OCI-LY3 (cell line): ENCODE data around the gene FRMD4A.

Experiments used
- H2AFZ ChIP-seq: fragments of 200-600, 300-600 bp; shearing (Covaris generic); 2 replicates; pipeline ENCODE4 v1.6.0; 2014; ENCODE audit warnings: antibody characterized with exemption, low read depth, low read length
- H3K27ac ChIP-seq: fragments of 200-600, 300-600 bp; sonication (generic); 2 replicates; pipeline ENCODE4 v1.5.1; 2014; ENCODE audit warnings: mild to moderate bottlenecking, low read length, moderate library complexity, mixed read lengths
- H3K27me3 ChIP-seq: fragments of 200-600, 300-600 bp; sonication (generic); 2 replicates; pipeline ENCODE4 v1.6.1; 2014; ENCODE audit warnings: low read depth, low read length, mixed read lengths
- H3K36me3 ChIP-seq: fragments of 200-600, 300-600 bp; sonication (generic); replicated peaks from 2 replicates; pipeline ENCODE3; 2014; ENCODE audit warnings: low read depth, low read length, mixed read lengths
- H3K4me1 ChIP-seq: fragments of 300-600, 200-600 bp; sonication (generic); 2 replicates; pipeline ENCODE4 v1.6.1; 2014; ENCODE audit warnings: low read length, mixed read lengths
- H3K4me2 ChIP-seq: fragments of 200-600, 300-600 bp; sonication (generic); 2 replicates; pipeline ENCODE4 v1.6.1; 2014; ENCODE audit warnings: low read length, mixed read lengths
- H3K4me3 ChIP-seq: fragments of 300-600, 200-600 bp; sonication (generic); 2 replicates; pipeline ENCODE4 v1.5.1; 2014; ENCODE audit warnings: antibody characterized with exemption, mild to moderate bottlenecking, low read length, moderate library complexity
- H3K79me2 ChIP-seq: fragments of 300-600, 200-600 bp; shearing (Covaris generic); 2 replicates; pipeline ENCODE4 v1.6.1; 2014; ENCODE audit warnings: mild to moderate bottlenecking, low read length, mixed read lengths
- H3K9ac ChIP-seq: fragments of 300-600, 200-600 bp; shearing (Covaris generic); 2 replicates; pipeline ENCODE4 v1.6.0; 2014; ENCODE audit warnings: mild to moderate bottlenecking, low read length, moderate library complexity
- H3K9me3 ChIP-seq: fragments of 200-600, 300-600 bp; shearing (Covaris generic); 2 replicates; pipeline ENCODE4 v1.6.1; 2014; ENCODE audit warnings: low read length, mixed read lengths; ENCODE audit not compliant: insufficient read depth
- H4K20me1 ChIP-seq: fragments of 200-600, 300-600 bp; sonication (generic); 2 replicates; pipeline ENCODE4 v1.6.1; 2016; ENCODE audit warnings: low read length, mixed read lengths; ENCODE audit not compliant: insufficient read depth
- EZH2phosphoT487 ChIP-seq: fragments of 200-600 bp; shearing (Covaris generic); IDR thresholded peaks from 2 replicates; pipeline ENCODE4 v1.6.1; 2018; ENCODE audit warnings: antibody characterized with exemption, mixed run types, low read depth
- TF ChIP-seq, protein P1 (sequence below): fragments of 200-600, 300-600 bp; sonication (generic); IDR thresholded peaks from 2 replicates; pipeline ENCODE4 v1.5.1; 2014; ENCODE audit warnings: antibody characterized with exemption, low read length, low read depth

The FRMD4A gene

DNA sequence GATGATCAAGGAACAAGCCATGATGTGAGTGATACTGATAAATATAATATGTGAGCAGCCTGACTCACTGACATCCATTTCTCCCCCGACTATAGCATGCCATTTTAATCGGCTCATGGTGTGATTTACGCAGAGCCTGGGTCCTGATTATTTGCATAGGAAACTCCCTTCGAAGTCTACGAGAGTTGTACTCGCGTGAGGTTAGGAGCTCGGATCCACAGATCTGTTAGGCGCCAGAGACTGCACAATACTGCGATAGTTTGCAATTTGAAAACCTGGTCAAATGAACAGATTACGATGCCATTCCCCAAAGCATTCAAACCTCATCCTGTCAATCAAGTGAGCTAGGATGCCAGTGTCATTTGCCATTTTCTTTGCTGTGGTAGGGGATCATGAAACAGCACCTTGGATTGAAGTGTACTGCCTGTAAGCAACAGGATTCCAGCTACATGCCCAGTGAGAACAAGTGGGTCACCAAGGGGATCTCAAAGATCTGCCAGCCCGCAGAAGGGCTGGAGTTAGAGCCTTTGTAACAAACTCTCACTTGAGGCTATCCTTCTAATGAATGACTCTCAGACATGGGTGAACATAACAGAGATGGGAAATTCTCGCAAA, 158.3 kb downstream of the FRMD4A start:
- no peak overlapping the region for H2AFZ ChIP-seq
- TF ChIP-seq, protein P1, sequence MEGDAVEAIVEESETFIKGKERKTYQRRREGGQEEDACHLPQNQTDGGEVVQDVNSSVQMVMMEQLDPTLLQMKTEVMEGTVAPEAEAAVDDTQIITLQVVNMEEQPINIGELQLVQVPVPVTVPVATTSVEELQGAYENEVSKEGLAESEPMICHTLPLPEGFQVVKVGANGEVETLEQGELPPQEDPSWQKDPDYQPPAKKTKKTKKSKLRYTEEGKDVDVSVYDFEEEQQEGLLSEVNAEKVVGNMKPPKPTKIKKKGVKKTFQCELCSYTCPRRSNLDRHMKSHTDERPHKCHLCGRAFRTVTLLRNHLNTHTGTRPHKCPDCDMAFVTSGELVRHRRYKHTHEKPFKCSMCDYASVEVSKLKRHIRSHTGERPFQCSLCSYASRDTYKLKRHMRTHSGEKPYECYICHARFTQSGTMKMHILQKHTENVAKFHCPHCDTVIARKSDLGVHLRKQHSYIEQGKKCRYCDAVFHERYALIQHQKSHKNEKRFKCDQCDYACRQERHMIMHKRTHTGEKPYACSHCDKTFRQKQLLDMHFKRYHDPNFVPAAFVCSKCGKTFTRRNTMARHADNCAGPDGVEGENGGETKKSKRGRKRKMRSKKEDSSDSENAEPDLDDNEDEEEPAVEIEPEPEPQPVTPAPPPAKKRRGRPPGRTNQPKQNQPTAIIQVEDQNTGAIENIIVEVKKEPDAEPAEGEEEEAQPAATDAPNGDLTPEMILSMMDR: no peak
- no peak for TF ChIP-seq EZH2phosphoT487
- H4K20me1 ChIP-seq: no peaks in the 10 kb centered on the region
- H3K27ac ChIP-seq: no peak overlapping the region
- H3K27me3 ChIP-seq: peaks cover 40% of the 10 kb centered on the region
- H3K9me3 ChIP-seq: no peaks in the 10 kb centered on the region
- H3K36me3 ChIP-seq: no peaks in the 10 kb centered on the region
- H3K4me1 ChIP-seq: no peaks in the 10 kb centered on the region
- H3K9ac ChIP-seq: no peak overlapping the region
- H3K79me2 ChIP-seq: no peaks in the 10 kb centered on the region
- no peak overlapping the region for H3K4me3 ChIP-seq
- no peak overlapping the region for H3K4me2 ChIP-seq

DNA sequence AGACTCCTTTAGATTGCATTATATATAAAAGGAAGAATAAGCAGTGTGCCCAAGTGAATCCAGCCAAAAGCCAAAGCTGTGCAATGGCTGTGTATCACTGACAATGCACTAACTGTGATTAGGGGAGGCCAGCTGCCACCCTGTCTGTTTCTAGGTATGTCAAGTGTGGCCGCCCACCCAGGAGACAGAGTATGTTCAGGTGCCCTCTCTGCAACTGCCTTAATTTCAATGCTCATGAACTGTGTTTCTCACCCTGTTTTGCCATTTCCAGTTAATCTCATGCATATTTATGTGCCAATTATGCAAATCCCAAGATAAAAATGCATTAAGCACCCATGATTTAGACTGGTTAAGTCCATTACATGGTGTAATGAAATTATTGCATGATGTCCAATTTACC, 159.4 kb downstream of the FRMD4A start:
- Histone ChIP-seq H3K27me3 (peaks cover 40% of the 10 kb centered on the region), H3K9me3 (no peaks in the 10 kb centered on the region), H3K4me1 (no peaks in the 10 kb centered on the region), H3K79me2 (no peaks in the 10 kb centered on the region), H4K20me1 (no peaks in the 10 kb centered on the region), H3K9ac (no peak overlapping the region), H3K36me3 (no peaks in the 10 kb centered on the region), H3K27ac (no peak overlapping the region), H3K4me2 (no peak overlapping the region), H2AFZ (no peak overlapping the region), H3K4me3 (no peak overlapping the region)
- TF ChIP-seq EZH2phosphoT487: no peak
- TF ChIP-seq, protein P1: no peak

DNA sequence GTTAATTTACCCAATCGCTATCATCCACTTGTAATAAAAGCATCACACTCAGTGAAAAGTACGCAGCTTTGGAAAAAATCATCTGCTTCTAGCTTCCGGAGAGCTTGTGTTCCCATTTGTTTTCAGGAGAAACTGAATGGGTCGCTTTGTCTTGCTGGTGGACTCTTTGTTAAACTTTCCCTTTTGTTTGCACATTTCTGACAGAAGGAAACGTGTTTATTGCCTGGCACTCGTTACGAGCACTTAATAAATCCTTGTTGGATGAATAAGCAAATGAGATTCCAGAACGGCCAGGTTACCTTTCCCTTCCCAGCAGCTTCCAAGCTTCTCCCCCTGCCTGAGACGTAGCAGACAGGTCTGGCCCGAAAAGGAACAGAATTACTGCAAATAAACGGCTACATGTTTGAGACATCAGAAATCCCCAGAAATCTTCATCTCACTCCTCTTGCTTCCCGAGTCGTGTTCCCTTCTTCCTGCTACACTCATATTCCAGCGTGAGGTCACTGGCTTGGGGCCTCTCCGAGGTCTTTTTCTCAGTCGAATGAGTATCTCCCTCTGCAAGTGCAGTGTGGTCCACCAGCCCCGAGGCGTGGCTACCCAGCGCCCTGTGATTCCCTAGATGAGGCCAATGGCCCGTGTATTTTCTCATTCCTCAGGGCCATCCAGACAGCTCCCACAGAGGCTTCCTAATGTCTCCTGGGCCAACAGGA, 167.2 kb downstream of the FRMD4A start:
- H3K27ac ChIP-seq: no peak overlapping the region
- TF ChIP-seq, protein P1: no peak
- TF ChIP-seq EZH2phosphoT487: no peak
- H2AFZ ChIP-seq: no peak overlapping the region
- no peaks in the 10 kb centered on the region for H3K9me3 ChIP-seq
- H3K27me3 ChIP-seq: peaks cover 11% of the 10 kb centered on the region; the same call in 1 of the 2 replicates
- H3K9ac ChIP-seq: no peak overlapping the region
- H3K79me2 ChIP-seq: no peaks in the 10 kb centered on the region
- no peaks in the 10 kb centered on the region for H3K4me1 ChIP-seq
- H4K20me1 ChIP-seq: no peaks in the 10 kb centered on the region
- no peak overlapping the region for H3K4me3 ChIP-seq
- no peaks in the 10 kb centered on the region for H3K36me3 ChIP-seq
- no peak overlapping the region for H3K4me2 ChIP-seq

DNA sequence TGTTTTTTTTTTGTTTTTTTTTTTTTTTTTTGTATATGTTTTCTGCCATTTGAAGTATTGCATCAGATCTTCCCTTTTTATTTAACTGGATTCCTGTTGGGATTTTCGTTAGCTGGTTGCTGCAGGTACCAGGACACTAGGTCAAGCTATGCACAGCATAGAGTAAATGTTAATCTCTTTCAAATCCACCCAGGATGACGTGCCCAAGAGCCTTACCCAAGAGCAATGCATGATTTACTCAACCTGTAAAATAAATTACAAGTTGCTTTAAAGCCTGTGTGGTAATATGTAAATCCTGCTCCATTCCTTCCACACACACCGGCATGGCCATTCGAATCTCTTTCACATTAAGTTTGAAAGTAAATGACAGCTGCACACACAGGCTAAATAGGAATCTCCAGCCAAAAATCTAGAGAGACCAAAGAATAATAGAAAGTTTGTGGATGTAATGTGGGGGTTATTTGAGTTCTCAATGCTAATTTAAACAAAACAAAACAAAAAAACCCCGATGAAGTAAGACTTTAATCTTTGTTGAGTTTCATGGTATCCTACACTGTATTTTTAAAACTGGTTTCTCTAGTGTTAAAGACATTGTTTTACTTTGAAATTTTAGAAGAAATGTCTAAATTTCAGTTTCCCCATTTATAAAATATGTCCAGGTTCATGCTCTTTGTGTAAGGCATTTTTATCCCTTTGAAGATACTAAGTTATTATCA, 167.9 kb downstream of the FRMD4A start:
- Histone ChIP-seq H3K27ac (no peak overlapping the region), H3K9me3 (no peaks in the 10 kb centered on the region), H4K20me1 (no peaks in the 10 kb centered on the region), H3K27me3 (peaks cover 7% of the 10 kb centered on the region; the same call in 1 of the 2 replicates), H3K4me2 (no peak overlapping the region), H3K36me3 (no peaks in the 10 kb centered on the region), H3K9ac (no peak overlapping the region), H3K4me1 (no peaks in the 10 kb centered on the region), H3K79me2 (no peaks in the 10 kb centered on the region), H2AFZ (no peak overlapping the region), H3K4me3 (no peak overlapping the region)
- TF ChIP-seq, protein P1: no peak
- TF ChIP-seq EZH2phosphoT487: no peak
